Activated T-cell treated with anti-CD3 and anti-CD28 coated beads for 24 hours (primary cell): ENCODE data around the gene RALGAPB.
"Not testable (repeated sequence)": the region's sequence is repeated elsewhere in the genome, so short reads cannot be mapped to it uniquely, and the experiment has no call there.

Experiments used
- DNase-seq: peaks from one replicate; pipeline ENCODE4 v3.0.0-alpha.2; 2020; ENCODE audit warnings: low read depth

Gene RALGAPB

GRCh38 chr20:38497246-38497935 lies 24.7 kb downstream of the RALGAPB start:
- no peak for DNase-seq

DNA sequence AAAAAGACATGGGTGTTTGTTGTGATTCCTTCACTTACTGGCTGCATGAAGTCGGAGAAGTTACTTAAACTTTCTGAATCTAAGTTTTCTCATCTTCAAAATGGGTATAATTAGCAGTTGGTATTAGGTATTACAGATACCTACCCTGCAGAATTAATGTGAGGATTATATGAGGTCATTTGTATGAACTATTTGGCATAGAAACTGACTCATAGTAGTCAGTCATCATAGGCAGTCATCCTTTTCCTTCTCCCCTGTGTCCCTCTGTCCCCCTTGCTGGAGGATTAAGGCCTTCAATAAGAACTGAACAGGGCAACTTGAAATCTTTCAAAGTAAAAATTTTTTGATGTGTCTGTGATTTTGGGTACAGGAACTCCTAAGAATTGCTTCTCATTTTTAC lies 26.3 kb downstream of the RALGAPB start:
- no peak for DNase-seq

GRCh38 chr20:38499366-38499765 lies 26.7 kb downstream of the RALGAPB start:
- DNase-seq, result no peak

DNA sequence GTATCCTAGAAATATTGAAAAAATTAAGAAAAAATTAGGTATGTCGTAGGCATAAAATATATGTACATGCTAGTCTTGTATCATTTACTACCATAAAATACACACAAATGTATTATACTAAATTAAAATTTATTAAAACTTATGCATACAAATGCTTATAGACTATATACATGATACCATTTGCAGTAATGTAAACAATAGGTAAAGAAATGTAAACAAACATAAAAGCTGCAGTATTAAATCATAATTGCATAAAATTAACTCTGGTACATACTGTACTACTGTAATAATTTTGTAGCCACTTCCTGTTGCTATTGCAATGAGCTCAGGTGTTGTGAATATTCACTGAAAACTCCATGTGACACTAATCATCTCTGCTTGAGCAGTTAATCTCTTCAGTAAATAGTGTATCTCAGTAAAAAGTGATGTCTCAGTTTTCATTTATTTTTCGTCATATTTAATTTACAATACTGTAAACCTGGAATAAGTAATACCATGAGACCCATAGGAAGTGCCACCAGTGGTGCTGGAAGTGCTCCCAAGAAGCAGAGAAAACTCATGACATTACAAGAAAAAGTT lies 29.3 kb downstream of the RALGAPB start:
- DNase-seq, result no peak

DNA sequence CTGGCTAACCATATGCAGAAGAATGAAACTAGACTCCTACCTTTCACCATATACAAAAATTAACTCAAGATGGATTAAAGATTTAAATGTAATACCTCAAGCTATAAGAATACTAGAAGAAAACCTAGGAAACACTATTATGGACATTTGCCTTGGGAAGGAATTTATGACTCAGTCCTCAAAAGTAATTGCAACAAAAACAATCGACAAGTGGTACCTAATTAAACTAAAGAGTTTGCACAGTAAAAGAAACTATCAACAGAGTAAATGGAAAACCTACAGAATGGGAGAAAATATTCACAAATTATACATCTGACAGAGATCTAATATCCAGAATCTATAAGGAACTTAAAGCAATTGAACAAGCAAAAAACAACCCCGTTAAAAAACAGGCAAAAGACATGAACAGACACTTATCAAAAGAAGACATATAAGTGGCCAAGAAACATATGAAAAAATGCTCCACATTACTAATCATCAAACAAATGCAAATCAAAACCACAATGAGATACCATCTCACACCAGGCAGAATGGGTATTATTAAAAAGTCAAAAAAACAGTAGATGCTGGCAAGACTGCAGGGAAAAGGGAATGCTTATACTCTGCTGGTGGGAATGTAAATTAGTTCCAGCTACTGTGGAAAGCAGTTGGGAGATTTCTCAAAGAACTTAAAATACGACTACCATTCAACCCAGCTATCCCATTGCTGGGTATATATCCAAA lies 31.9 kb downstream of the RALGAPB start:
- no peak for DNase-seq

DNA sequence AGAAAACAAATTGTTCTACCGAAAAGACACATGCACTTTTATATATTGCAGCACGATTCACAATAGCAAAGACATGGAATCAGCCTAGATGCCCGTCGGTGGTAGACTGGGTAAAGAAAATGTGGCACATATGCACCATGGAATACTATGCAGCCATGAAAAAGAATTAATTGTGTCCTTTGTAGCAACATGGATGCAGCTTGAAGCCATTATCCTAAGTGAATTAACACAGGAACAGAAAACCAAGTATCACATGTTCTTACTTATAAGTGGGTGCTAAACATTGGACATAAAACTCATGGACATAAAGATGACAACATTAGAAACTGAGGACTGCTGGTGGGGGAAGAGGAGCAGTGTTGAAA lies 32.4 kb downstream of the RALGAPB start:
- DNase-seq, result no peak

GRCh38 chr20:38511726-38512125 lies 39.1 kb downstream of the RALGAPB start:
- not testable (repeated sequence) for DNase-seq

GRCh38 chr20:38514185-38514584 lies 41.5 kb downstream of the RALGAPB start:
- DNase-seq, result no peak

DNA sequence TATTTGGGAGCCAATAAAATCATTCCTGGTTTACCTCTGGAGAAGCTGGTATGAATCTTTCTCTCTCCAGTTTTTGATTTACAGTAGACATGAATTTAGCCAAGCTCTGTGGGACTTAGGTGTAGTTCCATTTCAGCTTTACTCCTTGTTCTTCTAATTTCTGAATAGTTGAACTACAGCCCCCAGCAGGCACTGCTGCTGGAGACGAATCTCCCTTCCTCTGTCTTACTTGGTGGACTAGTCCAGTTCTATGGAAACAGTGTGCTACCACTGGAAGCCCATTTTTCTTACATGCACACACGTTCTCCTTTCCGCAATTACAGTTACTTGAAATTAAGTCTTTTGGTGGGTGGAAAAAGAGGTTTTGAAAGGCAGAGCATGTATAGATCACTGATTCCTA lies 42.3 kb downstream of the RALGAPB start:
- no peak for DNase-seq

DNA sequence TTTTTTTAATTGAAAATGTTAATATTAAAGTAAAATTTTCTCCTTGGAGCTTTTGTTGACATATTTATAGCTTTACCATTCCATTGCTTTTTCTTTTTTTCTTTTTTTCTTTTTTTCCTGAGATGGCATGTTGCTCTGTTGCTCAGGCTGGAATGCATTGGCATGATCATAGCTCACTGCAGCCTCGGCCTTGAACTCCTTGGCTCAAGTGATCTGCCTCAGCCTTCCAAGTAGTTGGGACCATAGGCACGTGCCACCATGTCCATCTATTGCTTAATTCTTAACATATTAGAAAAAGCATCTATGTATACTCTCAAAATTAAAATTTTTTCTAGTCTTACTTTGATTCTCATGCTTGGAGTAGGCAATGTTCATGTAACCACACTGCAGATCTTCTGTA lies 43.0 kb downstream of the RALGAPB start:
- DNase-seq, result no peak

DNA sequence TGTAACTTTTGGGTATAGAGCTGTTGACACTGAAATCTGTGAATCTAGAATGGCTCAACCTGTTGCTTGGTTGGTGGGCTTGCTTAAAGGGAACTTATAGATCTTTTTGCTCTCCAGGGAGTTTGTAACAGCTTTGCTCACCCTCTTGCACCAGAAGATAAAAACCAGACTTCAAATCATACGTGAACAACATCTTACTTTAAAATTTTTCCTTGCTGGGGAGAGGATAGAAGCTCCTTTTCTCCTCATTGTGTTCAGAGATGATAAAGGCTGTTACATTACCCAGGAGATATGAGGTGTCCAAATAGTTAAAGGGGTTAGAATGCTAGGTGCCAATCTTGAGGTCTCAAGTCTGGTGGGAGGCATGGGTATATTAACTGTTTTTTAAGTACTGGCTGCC lies 46.8 kb downstream of the RALGAPB start:
- no peak for DNase-seq

DNA sequence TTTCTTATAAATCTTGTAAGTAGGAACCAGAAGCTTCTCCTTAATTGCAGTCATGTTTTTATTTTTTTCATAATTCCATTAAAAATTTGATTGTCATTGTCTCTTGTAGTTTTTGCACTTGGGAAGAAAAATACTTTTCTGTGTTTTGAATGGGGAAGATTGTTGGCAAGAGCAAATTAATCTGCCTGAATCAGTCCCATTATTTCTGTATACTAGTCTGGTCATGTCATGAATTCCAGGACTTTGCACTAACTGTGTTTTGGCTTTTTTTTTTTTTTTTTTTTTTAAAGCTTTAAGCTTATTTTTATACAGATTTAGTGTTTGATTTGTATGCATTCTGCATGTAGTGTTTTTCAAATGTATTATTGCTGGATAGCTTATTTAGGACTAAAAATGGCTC lies 47.6 kb downstream of the RALGAPB start:
- DNase-seq, result no peak

DNA sequence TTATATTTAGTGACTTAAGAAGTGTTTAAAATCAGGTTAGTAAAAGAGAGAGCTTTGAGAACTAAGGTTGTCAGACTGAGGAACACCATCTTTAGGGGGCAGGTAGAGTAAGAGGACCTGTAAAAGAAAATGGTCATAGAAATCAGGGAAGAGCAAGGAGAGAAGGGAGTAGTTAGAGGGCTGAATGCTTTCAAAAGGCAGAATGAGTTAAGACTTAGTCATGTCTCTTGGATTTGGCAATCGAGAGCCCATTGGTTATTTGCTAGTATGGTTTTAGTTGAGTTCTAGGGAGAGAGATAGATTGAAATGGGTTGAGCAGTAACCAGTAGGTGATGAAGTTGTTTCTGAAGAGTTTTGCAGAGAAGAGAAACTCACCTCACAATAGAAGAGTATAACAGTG lies 51.1 kb downstream of the RALGAPB start:
- no peak for DNase-seq

DNA sequence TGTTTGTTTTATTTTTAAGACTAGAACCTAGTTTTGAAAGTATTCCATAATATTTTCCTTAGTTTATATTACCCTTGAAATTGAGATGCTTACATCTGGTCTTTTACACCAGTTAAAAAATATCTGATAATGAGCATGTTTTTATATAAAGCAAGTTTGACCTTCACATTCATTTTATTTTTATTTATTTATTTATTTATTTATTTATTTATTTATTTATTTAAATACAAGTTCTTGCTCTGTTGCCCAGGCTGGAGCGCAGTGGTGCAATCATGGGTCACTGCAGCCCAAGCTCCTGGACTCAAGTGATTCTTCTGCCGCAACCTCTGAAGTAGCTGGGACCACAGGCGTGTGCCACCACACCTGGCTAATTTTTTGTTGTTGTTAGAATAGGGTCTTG lies 55.5 kb downstream of the RALGAPB start:
- no peak for DNase-seq

DNA sequence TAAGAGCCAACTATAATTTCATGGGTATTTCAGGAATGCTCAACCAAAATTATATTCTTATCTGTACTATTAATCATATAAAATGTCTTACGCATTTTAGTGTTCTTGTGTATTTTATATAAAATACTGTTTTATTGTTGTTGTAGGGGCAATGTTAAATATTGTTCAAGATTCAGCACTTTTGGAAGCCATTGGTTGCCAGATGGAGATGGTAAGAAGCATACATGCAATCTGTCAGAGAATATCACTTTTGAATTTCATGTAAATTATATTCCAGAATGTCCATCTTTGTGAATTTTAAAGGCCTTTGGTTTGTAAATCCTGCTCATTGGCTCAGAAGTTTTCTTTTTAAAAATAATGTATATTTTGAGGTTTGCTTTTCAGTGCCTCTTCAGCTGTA lies 58.4 kb downstream of the RALGAPB start:
- DNase-seq, result no peak

GRCh38 chr20:38534756-38535155 lies 62.1 kb downstream of the RALGAPB start:
- DNase-seq, result no peak

DNA sequence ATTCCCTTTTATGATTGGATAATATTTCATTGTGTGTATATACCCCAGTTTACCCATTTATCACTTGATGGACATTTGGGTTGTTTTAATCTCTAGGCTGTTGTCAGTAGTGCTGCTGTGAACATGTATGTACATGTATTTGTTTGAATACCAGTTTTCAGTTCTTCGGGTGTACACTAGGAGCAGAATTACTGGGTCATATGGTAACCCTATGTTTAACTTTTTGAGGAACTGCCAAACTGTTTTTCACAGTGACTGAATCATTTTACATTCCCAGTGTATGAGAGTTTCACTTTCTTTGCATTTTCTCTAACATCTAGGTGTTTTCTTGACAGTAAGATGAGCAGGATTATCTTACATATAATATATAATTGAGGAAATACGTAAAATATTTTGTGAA lies 63.7 kb downstream of the RALGAPB start:
- DNase-seq, result no peak

DNA sequence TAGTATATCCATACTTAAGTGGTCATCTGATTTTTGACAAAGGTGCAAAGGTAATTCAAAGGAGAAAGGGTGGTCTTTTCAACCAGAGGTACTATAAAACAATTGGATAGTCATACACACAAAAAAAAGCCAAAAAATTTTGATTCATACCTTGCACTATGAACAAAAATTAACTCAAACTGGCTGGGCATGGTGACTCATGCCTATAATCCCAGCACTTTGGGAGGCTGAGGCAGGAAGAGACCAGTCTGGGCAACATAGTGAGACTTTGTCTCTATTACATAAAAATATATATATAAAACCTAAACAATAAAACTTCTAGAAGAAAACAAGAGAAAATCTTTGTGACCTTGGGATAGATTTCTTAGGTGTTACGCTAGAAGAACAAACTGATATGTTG lies 64.5 kb downstream of the RALGAPB start:
- DNase-seq, result no peak

GRCh38 chr20:38538789-38539188 lies 66.1 kb downstream of the RALGAPB start:
- DNase-seq, result no peak

- DNase-seq, result no peak
Observed at GRCh38 chr20:38543014-38543906, 70.6 kb downstream of the RALGAPB start.

DNA sequence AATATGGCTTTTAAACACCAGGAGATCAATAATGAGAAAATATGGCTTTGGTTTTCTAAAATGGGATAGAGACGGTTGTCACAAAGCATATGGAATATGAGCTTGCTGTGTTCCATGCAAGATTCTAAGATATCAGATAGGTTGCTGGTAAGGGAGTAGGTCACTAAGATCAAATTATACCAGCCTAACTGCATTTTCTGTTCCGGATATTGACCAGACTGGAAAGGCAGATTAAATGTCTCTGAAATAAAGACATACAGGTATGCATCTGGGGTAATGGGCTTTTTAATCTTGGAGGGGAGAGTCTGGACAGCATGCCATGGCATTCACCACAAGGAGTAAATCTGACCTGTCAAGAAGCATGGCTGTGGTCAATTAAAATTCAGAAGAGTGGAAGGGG lies 73.1 kb downstream of the RALGAPB start:
- no peak for DNase-seq

- no peak for DNase-seq
Observed at GRCh38 chr20:38547288-38548085, 74.8 kb downstream of the RALGAPB start.
